IMR-90 (cell line): ENCODE results near the gene SNAPC2. TPM values are rescaled to one million over a fixed set of nuclear protein-coding genes. Genes with fewer than 3 reads are reported as not detected.

Source experiments
- ATAC-seq: fragments of 200-7000 bp; cut with Tn5 transposase; 2 replicates; pipeline ENCODE4 v1.9.1; 2020; ENCODE audit warnings: low read depth, mild to moderate bottlenecking, moderate library complexity
- BruUV-seq: library from RNA; stranded (reverse); fragments of 400-500 nt; replicated peaks from 2 replicates; lab custom pipeline; 2021; lab: Mats Ljungman, UMichigan
- CTCF ChIA-PET: fragments of 300-600 bp; formaldehyde crosslinking; extraction: SDS; loops from one replicate; lab custom pipeline; 2021; ENCODE audit warnings: antibody characterized with exemption; lab: Yijun Ruan, JAX
- POLR2A ChIA-PET: fragments of 300-600 bp; sonication (Branson Sonifier 250); formaldehyde crosslinking; loops from one replicate; lab custom pipeline; 2022; ENCODE audit warnings: antibody characterized with exemption; ENCODE audit not compliant: unreplicated experiment; lab: Charles Lee
- DNase-seq: peaks from one replicate; pipeline ENCODE4 v3.0.0; 2013
- H2AFZ ChIP-seq: replicated peaks from 2 replicates; pipeline ENCODE3; 2013; ENCODE audit warnings: low read length, mild to moderate bottlenecking; ENCODE audit not compliant: poor library complexity
- H2AK5ac ChIP-seq: 2 replicates; pipeline ENCODE4 v1.6.1; 2013; ENCODE audit warnings: low read depth, low read length, inconsistent platforms
- H2AK9ac ChIP-seq: replicated peaks from 2 replicates; pipeline ENCODE3; 2013; ENCODE audit warnings: mild to moderate bottlenecking, low read depth, low read length, moderate library complexity; ENCODE audit not compliant: poor library complexity
- H2BK120ac ChIP-seq: 2 replicates; pipeline ENCODE4 v1.6.1; 2013; ENCODE audit warnings: low read depth, low read length, inconsistent platforms
- H2BK15ac ChIP-seq: 3 replicates; pipeline ENCODE4 v1.6.1; 2013; ENCODE audit warnings: low read depth, low read length, inconsistent platforms
- H2BK20ac ChIP-seq: 2 replicates; pipeline ENCODE4 v1.6.1; 2013; ENCODE audit warnings: low read depth, mild to moderate bottlenecking, inconsistent platforms, low read length, moderate library complexity
- H2BK5ac ChIP-seq: 2 replicates; pipeline ENCODE4 v1.6.1; 2013; ENCODE audit warnings: mild to moderate bottlenecking, low read depth, low read length, inconsistent platforms; ENCODE audit not compliant: poor library complexity, severe bottlenecking
- H3K14ac ChIP-seq: replicated peaks from 2 replicates; pipeline ENCODE4 v1.6.1; 2013; ENCODE audit warnings: low read depth, low read length, inconsistent platforms
- H3K18ac ChIP-seq: 2 replicates; pipeline ENCODE4 v1.6.1; 2013; ENCODE audit warnings: low read depth, low read length, control low read depth
- H3K23ac ChIP-seq: 2 replicates; pipeline ENCODE4 v1.6.1; 2013; ENCODE audit warnings: low read depth, low read length, inconsistent platforms
- H3K27ac ChIP-seq: 2 replicates; pipeline ENCODE4 v1.5.1; 2013; ENCODE audit warnings: mild to moderate bottlenecking, control low read depth, low read length; ENCODE audit not compliant: insufficient read depth
- H3K27me3 ChIP-seq: 2 replicates; pipeline ENCODE4 v1.6.1; 2013; ENCODE audit warnings: low read length; ENCODE audit not compliant: control insufficient read depth, insufficient read depth
- H3K36me3 ChIP-seq: 2 replicates; pipeline ENCODE4 v1.6.1; 2013; ENCODE audit warnings: low read length, mixed read lengths; ENCODE audit not compliant: control insufficient read depth, insufficient read depth
- H3K4ac ChIP-seq: 2 replicates; pipeline ENCODE4 v1.6.1; 2013; ENCODE audit warnings: low read depth, low read length, inconsistent platforms
- H3K4me1 ChIP-seq: 2 replicates; pipeline ENCODE4 v1.6.1; 2013; ENCODE audit warnings: low read length, mixed read lengths; ENCODE audit not compliant: control insufficient read depth, insufficient read depth
- H3K4me2 ChIP-seq: 2 replicates; pipeline ENCODE4 v1.6.1; 2013; ENCODE audit warnings: low read depth, mild to moderate bottlenecking, control low read depth, low read length, moderate library complexity
- H3K4me3 ChIP-seq: 2 replicates; pipeline ENCODE4 v1.5.1; 2013; ENCODE audit warnings: low read depth, mild to moderate bottlenecking, control low read depth, low read length, moderate library complexity; ENCODE audit not compliant: insufficient read depth
- H3K56ac ChIP-seq: 2 replicates; pipeline ENCODE4 v1.6.1; 2013; ENCODE audit warnings: low read length, inconsistent platforms; ENCODE audit not compliant: insufficient read depth; ENCODE audit errors: extremely low read depth
- H3K79me1 ChIP-seq, 2 experiments: 2 replicates each; pipeline ENCODE4 v1.6.1; 2013; ENCODE audit warnings: low read length in 2 of 2, inconsistent platforms in 1 of 2, low read depth in 1 of 2
- H3K9ac ChIP-seq: 2 replicates; pipeline ENCODE4 v1.6.1; 2013; ENCODE audit warnings: low read depth, low read length, control low read depth
- H3K9me1 ChIP-seq: 2 replicates; pipeline ENCODE4 v1.6.1; 2013; ENCODE audit warnings: low read length, inconsistent platforms; ENCODE audit not compliant: insufficient read depth
- H3K9me3 ChIP-seq: 2 replicates; pipeline ENCODE4 v1.6.1; 2013; ENCODE audit warnings: low read length; ENCODE audit not compliant: control insufficient read depth, insufficient read depth
- H4K20me1 ChIP-seq: 2 replicates; pipeline ENCODE4 v1.6.1; 2013; ENCODE audit warnings: low read length, inconsistent platforms; ENCODE audit not compliant: insufficient read depth
- H4K5ac ChIP-seq: 2 replicates; pipeline ENCODE4 v1.6.1; 2013; ENCODE audit warnings: mild to moderate bottlenecking, low read depth, low read length, control low read depth
- H4K8ac ChIP-seq, 2 experiments: 2 replicates each; pipeline ENCODE4 v1.6.1; 2013; ENCODE audit warnings: low read depth in 2 of 2, low read length in 2 of 2, control low read depth in 1 of 2, inconsistent platforms in 1 of 2
- H4K91ac ChIP-seq: 2 replicates; pipeline ENCODE4 v1.6.1; 2013; ENCODE audit warnings: low read depth, low read length, inconsistent platforms; ENCODE audit not compliant: insufficient read depth
- CEBPB ChIP-seq: IDR thresholded peaks from 2 replicates; pipeline ENCODE4 v1.6.1; 2012; ENCODE audit warnings: low read depth, low read length, improper control_type of control experiment
- CTCF ChIP-seq: conservative IDR thresholded peaks from 2 replicates; pipeline ENCODE4 v1.5.1; 2012; ENCODE audit warnings: mild to moderate bottlenecking, low read depth, low read length, improper control_type of control experiment
- ELK1 ChIP-seq: fragments of 150-350 bp; IDR thresholded peaks from 2 replicates; pipeline ENCODE4 v1.6.1; 2016; ENCODE audit warnings: low read depth, mild to moderate bottlenecking, low read length, moderate library complexity, borderline replicate concordance
- FOS ChIP-seq: fragments of 150-350 bp; IDR thresholded peaks from 2 replicates; pipeline ENCODE4 v1.6.1; 2016; ENCODE audit warnings: low read depth, low read length
- MAFK ChIP-seq: IDR thresholded peaks from 2 replicates; pipeline ENCODE4 v1.6.1; 2012; ENCODE audit warnings: low read depth, low read length, improper control_type of control experiment
- MAZ ChIP-seq: IDR thresholded peaks from 2 replicates; pipeline ENCODE4 v1.6.1; 2012; ENCODE audit warnings: low read depth, mild to moderate bottlenecking, low read length, improper control_type of control experiment, moderate library complexity, borderline replicate concordance
- RCOR1 ChIP-seq: IDR thresholded peaks from 2 replicates; pipeline ENCODE4 v1.6.1; 2012; ENCODE audit warnings: mild to moderate bottlenecking, low read length, improper control_type of control experiment; ENCODE audit not compliant: insufficient replicate concordance
- RFX5 ChIP-seq: IDR thresholded peaks from 2 replicates; pipeline ENCODE4 v1.8.0; 2012; ENCODE audit warnings: low read depth, mild to moderate bottlenecking, low read length, moderate library complexity
- SMC3 ChIP-seq: fragments of 150-350 bp; IDR thresholded peaks from 2 replicates; pipeline ENCODE4 v1.6.1; 2016; ENCODE audit warnings: low read depth, mild to moderate bottlenecking, antibody characterized with exemption, low read length, moderate library complexity
- USF2 ChIP-seq: fragments of 150-350 bp; IDR thresholded peaks from 2 replicates; pipeline ENCODE4 v1.6.1; 2017; ENCODE audit warnings: mild to moderate bottlenecking, antibody characterized with exemption, low read length, low read depth
- WGBS, 2 experiments: methylation state at CpG; one replicate each; pipeline versions ENCODE4 v1.1.5 to v1.1.7; 2013; ENCODE audit warnings: missing lambda C conversion rate in 2 of 2; ENCODE audit not compliant: insufficient read length in 1 of 2; ENCODE audit errors: extremely low coverage in 2 of 2; 5-methylcytosine and 5-hydroxymethylcytosine counted together
- dilution Hi-C: fragments of 300-500 bp; cut with HindIII; formaldehyde crosslinking; loops from one replicate; pipeline ENCODE4 v1.14.3; 2018; ENCODE audit warnings: low sequenced_read_pairs; ENCODE audit not compliant: unreplicated experiment
- in situ Hi-C: fragments of 300-500 bp; cut with MboI; formaldehyde crosslinking; loops from 3 replicates; pipeline ENCODE4 v1.14.3; 2019; ENCODE audit warnings: low sequenced_read_pairs, inconsistent platforms, mixed read lengths
- intact Hi-C: fragments of 100-400 bp; cut with micrococcal nuclease; formaldehyde crosslinking; loops from 2 replicates; pipeline ENCODE4 v1.10.0; 2022
- polyA plus RNA-seq, 3 experiments: library from polyadenylated mRNA; depleted of rRNA; stranded (reverse); fragments of >200 nt; gene quantifications; 2 replicates each; pipeline ENCODE4 v1.2.3, GENCODE V29; 2012; ENCODE audit warnings: low replicate concordance in 1 of 3
- total RNA-seq: library from RNA; depleted of rRNA; stranded (reverse); fragments of >200 nt; gene quantifications from 2 replicates; pipeline ENCODE4 v1.2.3, GENCODE V29; 2012

SNAPC2 gene
- total and polyA plus RNA-seq, 2 of the 4 experiments (the other 2 are of a cell fraction): 12.5 to 29.2 TPM

GRCh38 chr19:7905859-7906258 is 14.3 kb upstream of the SNAPC2 start:
- no TSS peak for BruUV-seq
- DNase-seq: no peak
- intact Hi-C loops: no loop called here
- in situ Hi-C loops: no loop called here
- Histone ChIP-seq H2BK5ac (no peak overlapping the region), H3K27me3 (no peaks in the 10 kb centered on the region), H3K27ac (no peak overlapping the region), H3K4me2 (no peak overlapping the region), H3K56ac (no peak overlapping the region), H3K14ac (no peak overlapping the region), H3K9me1 (peaks cover 11% of the 10 kb centered on the region), H3K9ac (no peak overlapping the region), H2AK9ac (no peak overlapping the region), H4K5ac (no peak overlapping the region), H3K79me1 (peaks cover 14 to 52% of the 10 kb centered on the region in 2 experiments; a peak in 3 of 4 replicates), H3K4me3 (no peak overlapping the region), H2BK15ac (no peak overlapping the region), H3K18ac (no peak overlapping the region), H3K4ac (no peak overlapping the region), H4K91ac (no peak overlapping the region), H4K20me1 (peaks cover 50% of the 10 kb centered on the region), H2BK120ac (no peak overlapping the region), H3K9me3 (no peaks in the 10 kb centered on the region), H3K23ac (no peak overlapping the region), H3K36me3 (peaks cover 19% of the 10 kb centered on the region), H2AFZ (no peak overlapping the region), H2AK5ac (no peak overlapping the region), H4K8ac (no peak overlapping the region), H3K4me1 (peaks cover 10% of the 10 kb centered on the region), H2BK20ac (no peak overlapping the region)
- WGBS, 2 experiments: 100% methylated on average over 1 of the region's 10 CpGs; no CpG with 5 or more reads in 1 of the 2 experiments
- TF ChIP-seq CEBPB (no peak), FOS (no peak), USF2 (no peak), MAFK (no peak), ELK1 (no peak), CTCF (no peak), MAZ (no peak), RFX5 (no peak), RCOR1 (no peak), SMC3 (no peak)
- no peak for ATAC-seq
- dilution Hi-C loops: no loop called here
- ChIA-PET POLR2A (no interaction called here), CTCF (no interaction called here)
